K562 (cell line): ENCODE measurements around the gene ABT1. TPM values are rescaled to one million over a fixed set of nuclear protein-coding genes. Genes with fewer than 3 reads are reported as not detected.
A peak's percentile ranks its signal among the peaks of the same experiment; 100 is the strongest.

ENCODE experiments used
- BDP1 ChIP-seq: IDR thresholded peaks from 3 replicates; pipeline ENCODE4 v1.6.1; 2011; ENCODE audit not compliant: insufficient read length, insufficient read depth
- BRD4 ChIP-seq: fragments of 200-600 bp; sonication (generic); IDR thresholded peaks from 2 replicates; pipeline ENCODE4 v1.6.1; 2017; ENCODE audit warnings: inconsistent platforms
- CBX1 ChIP-seq: sonication (generic); IDR thresholded peaks from 2 replicates; pipeline ENCODE4 v1.6.1; 2016; ENCODE audit warnings: antibody characterized with exemption, low read depth, mild to moderate bottlenecking
- CSDE1 ChIP-seq, 2 experiments: fragments of 450-650 bp; IDR thresholded peaks; 2 replicates each; pipeline ENCODE4 v1.6.1; 2016; ENCODE audit warnings: mild to moderate bottlenecking in 1 of 2
- ELF2 ChIP-seq: fragments of 250-450 bp; sonication (Bioruptor Pico); IDR thresholded peaks from 2 replicates; pipeline ENCODE4 v1.5.0; 2021; ENCODE audit warnings: mild to moderate bottlenecking
- GTF2B ChIP-seq: IDR thresholded peaks from 2 replicates; pipeline ENCODE4 v1.6.1; 2011; ENCODE audit not compliant: insufficient read length; ENCODE audit errors: extremely low read depth
- IRF1 ChIP-seq: sonication (generic); formaldehyde crosslinking; IDR thresholded peaks from 2 replicates; pipeline ENCODE4 v1.8.0; 2022; ENCODE audit warnings: missing genetic modification reagents, mild to moderate bottlenecking, borderline replicate concordance
- KDM5B ChIP-seq: fragments of 200-600 bp; sonication (generic); IDR thresholded peaks from 2 replicates; pipeline ENCODE4 v1.6.1; 2012; ENCODE audit warnings: low read depth, mild to moderate bottlenecking, moderate library complexity, low read length, control low read depth, inconsistent platforms; ENCODE audit not compliant: insufficient replicate concordance
- MCM7 ChIP-seq, 2 experiments: fragments of 450-650 bp; IDR thresholded peaks; 2 replicates each; pipeline ENCODE4 v1.6.1; 2016 to 2018
- NCOA6 ChIP-seq: fragments of 450-650 bp; IDR thresholded peaks from 2 replicates; pipeline ENCODE4 v1.6.1; 2017; ENCODE audit warnings: mild to moderate bottlenecking
- SAFB ChIP-seq: fragments of 200-400 bp; formaldehyde crosslinking; IDR thresholded peaks from 2 replicates; pipeline ENCODE4 v1.6.1; 2017; ENCODE audit warnings: low read depth, low read length, borderline replicate concordance
- SIN3B ChIP-seq: fragments of 450-650 bp; IDR thresholded peaks from 2 replicates; pipeline ENCODE4 v1.6.1; 2017; ENCODE audit warnings: low read depth, mild to moderate bottlenecking, moderate library complexity
- SP1 ChIP-seq: sonication (generic); formaldehyde crosslinking; IDR thresholded peaks from 2 replicates; pipeline ENCODE4 v1.8.1; 2022; ENCODE audit warnings: mild to moderate bottlenecking, missing genetic modification reagents
- TEAD4 ChIP-seq, 2 experiments: sonication (generic) in 1 of 2; formaldehyde crosslinking in 1 of 2; IDR thresholded peaks; 2 replicates each; pipeline versions ENCODE4 v1.6.1 to v1.8.0; 2012 to 2022; ENCODE audit warnings: borderline replicate concordance in 1 of 2, inconsistent platforms in 1 of 2, low read length in 1 of 2, mild to moderate bottlenecking in 1 of 2, missing genetic modification reagents in 1 of 2
- ZBTB26 ChIP-seq: fragments of 450-650 bp; formaldehyde crosslinking; IDR thresholded peaks from 2 replicates; pipeline ENCODE4 v1.4.0; 2022; ENCODE audit warnings: missing genetic modification characterization
- ZFP1 ChIP-seq: fragments of 450-650 bp; formaldehyde crosslinking; IDR thresholded peaks from 2 replicates; pipeline ENCODE4 v1.4.0; 2020; ENCODE audit warnings: mild to moderate bottlenecking, mixed read lengths
- ZFX ChIP-seq: sonication (generic); formaldehyde crosslinking; IDR thresholded peaks from 2 replicates; pipeline ENCODE4 v1.8.0; 2022; ENCODE audit warnings: mild to moderate bottlenecking, missing genetic modification reagents, moderate library complexity
- ZNF408 ChIP-seq: fragments of 250-450 bp; sonication (Bioruptor Pico); IDR thresholded peaks from 2 replicates; pipeline ENCODE4 v1.4.0; 2020; ENCODE audit warnings: low read depth, mild to moderate bottlenecking, moderate library complexity
- ZNF41 ChIP-seq: fragments of 250-450 bp; sonication (Bioruptor Pico); conservative IDR thresholded peaks from 2 replicates; pipeline ENCODE4 v1.4.0; 2020; ENCODE audit warnings: mild to moderate bottlenecking
- ZNF445 ChIP-seq: fragments of 250-450 bp; sonication (Bioruptor Pico); IDR thresholded peaks from 2 replicates; pipeline ENCODE4 v1.4.0; 2020; ENCODE audit warnings: low read depth, mild to moderate bottlenecking, moderate library complexity
- ZNF518B ChIP-seq: fragments of 250-450 bp; sonication (Bioruptor Pico); IDR thresholded peaks from 2 replicates; pipeline ENCODE4 v1.5.0; 2021; ENCODE audit warnings: mild to moderate bottlenecking, moderate library complexity
- ZNF584 ChIP-seq: fragments of 200-800 bp; sonication (Bioruptor generic); IDR thresholded peaks from 2 replicates; pipeline ENCODE4 v1.6.1; 2016; ENCODE audit warnings: low read depth, mild to moderate bottlenecking, missing genetic modification characterization, missing compliant biosample characterization
- ZNF589 ChIP-seq: fragments of 200-800 bp; sonication (Bioruptor generic); IDR thresholded peaks from 2 replicates; pipeline ENCODE4 v1.6.1; 2016; ENCODE audit warnings: low read depth, missing genetic modification characterization, missing compliant biosample characterization
- polyA plus RNA-seq, 8 experiments: library from polyadenylated mRNA; depleted of rRNA in 4 of 8; stranded (reverse) in 5 of 8; unstranded in 3 of 8; fragments of >200 nt; fragmentation: Nextera tagmentation in 2 of 8; fragmentation: Illumina TruSeq in 1 of 8; extraction: Ambion mirVana in 2 of 8; extraction: Trizol in 1 of 8; gene quantifications; 2 replicates each; pipeline versions ENCODE4 v1.2.1 to v1.2.3, GENCODE V29; 2011 to 2014; ENCODE audit warnings: inconsistent platforms in 1 of 8, missing spikeins in 1 of 8
- total RNA-seq, 7 experiments: library from RNA; depleted of rRNA in 6 of 7; stranded (reverse); fragments of >200 nt in 6 of 7; fragmentation: Illumina TruSeq in 2 of 7; extraction: Trizol in 2 of 7; gene quantifications; 2 replicates each; pipeline versions ENCODE4 v1.2.1 to v1.2.3, GENCODE V29; 2011 to 2021; ENCODE audit warnings: low replicate concordance in 1 of 7

The ABT1 gene
- total and polyA plus RNA-seq, 9 of the 15 experiments (the other 6 are each of a cell fraction or from before 2014, with no cell fraction given), result 8.8 to 52.7 (median 40.7) TPM

- peak; percentile 58; the same call in 1 of the 2 replicates for TF ChIP-seq ZNF445 (CRISPR knock-in tag)
- TF ChIP-seq ZBTB26 (CRISPR knock-in tag), result peak; percentile 92
- TF ChIP-seq GTF2B, result no peak
- TF ChIP-seq ZNF41 (CRISPR knock-in tag), result 0 out of 2 replicates have a peak, but pooled peaks have one; percentile 36
- TF ChIP-seq CSDE1 (IDR thresholded peaks at IDR 0.05), result peak in 1 of 2 experiments; percentile 90; a peak in 2 of 4 replicates
- TF ChIP-seq ZNF408 (CRISPR knock-in tag), result no peak
- TF ChIP-seq SAFB, result no peak
- TF ChIP-seq ZNF518B, result no peak
- TF ChIP-seq SP1, result peak; percentile 92
- peak; percentile 49; the same call in 1 of the 2 replicates for TF ChIP-seq ZNF589 (CRISPR knock-in tag)
- peak; percentile 90 for TF ChIP-seq TEAD4 (IDR thresholded peaks at IDR 0.05; ENCODE audit: low read length)
- TF ChIP-seq TEAD4 (CRISPR knock-in tag; IDR thresholded peaks at IDR 0.05; ENCODE audit: borderline replicate concordance), result no peak
- peak; percentile 68; the same call in 1 of the 2 replicates for TF ChIP-seq ZFX
- TF ChIP-seq ZNF584, result no peak
- peak; percentile 78 for TF ChIP-seq BDP1
- TF ChIP-seq MCM7 (IDR thresholded peaks at IDR 0.05), result no peak
- TF ChIP-seq NCOA6, result no peak
- no peak; the same call in 1 of the 2 replicates for TF ChIP-seq IRF1
- peak; percentile 56; the same call in 1 of the 2 replicates for TF ChIP-seq ELF2 (CRISPR knock-in tag)
- no peak for TF ChIP-seq ZFP1 (CRISPR knock-in tag)
- peak; percentile 32 for TF ChIP-seq KDM5B
- no peak for TF ChIP-seq SIN3B
- TF ChIP-seq CBX1, result no peak
- TF ChIP-seq BRD4, result peak; percentile 96
Observed at GRCh38 chr6:26571592-26572296, 25.0 kb upstream of the ABT1 start (continued).
